GM12875 (cell line): ENCODE measurements around the gene UCHL5.

Source experiments
- H3K4me3 ChIP-seq: one replicate; pipeline ENCODE4 v1.5.1; 2011; ENCODE audit warnings: low read depth, low read length, control low read depth
- TF ChIP-seq, protein P1 (sequence below): IDR thresholded peaks from 2 replicates; pipeline ENCODE4 v1.5.1; 2011; ENCODE audit warnings: low read depth, mild to moderate bottlenecking, control low read depth, inconsistent platforms, low read length, moderate library complexity, borderline replicate concordance; ENCODE audit not compliant: insufficient read depth

Gene UCHL5

DNA sequence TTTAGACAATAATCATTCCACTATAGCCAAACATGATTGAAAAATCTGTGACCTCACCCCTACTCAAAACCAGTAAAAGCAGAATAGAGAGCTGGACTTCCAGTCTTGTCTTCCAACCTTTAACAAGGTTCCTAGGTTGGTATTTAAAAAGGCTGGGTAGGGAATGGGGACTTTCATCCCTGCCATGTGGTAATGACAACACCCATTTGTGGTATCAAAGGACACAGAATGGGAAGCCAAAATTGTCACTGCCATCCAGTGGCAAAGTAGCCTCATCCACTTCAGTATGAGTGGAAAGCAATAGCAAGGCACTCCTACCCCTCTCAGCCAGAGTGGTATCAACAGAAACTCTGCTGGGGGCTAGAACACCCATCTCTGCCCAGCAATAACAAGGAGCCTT is 33.9 kb downstream of the UCHL5 start:
- TF ChIP-seq, protein P1, sequence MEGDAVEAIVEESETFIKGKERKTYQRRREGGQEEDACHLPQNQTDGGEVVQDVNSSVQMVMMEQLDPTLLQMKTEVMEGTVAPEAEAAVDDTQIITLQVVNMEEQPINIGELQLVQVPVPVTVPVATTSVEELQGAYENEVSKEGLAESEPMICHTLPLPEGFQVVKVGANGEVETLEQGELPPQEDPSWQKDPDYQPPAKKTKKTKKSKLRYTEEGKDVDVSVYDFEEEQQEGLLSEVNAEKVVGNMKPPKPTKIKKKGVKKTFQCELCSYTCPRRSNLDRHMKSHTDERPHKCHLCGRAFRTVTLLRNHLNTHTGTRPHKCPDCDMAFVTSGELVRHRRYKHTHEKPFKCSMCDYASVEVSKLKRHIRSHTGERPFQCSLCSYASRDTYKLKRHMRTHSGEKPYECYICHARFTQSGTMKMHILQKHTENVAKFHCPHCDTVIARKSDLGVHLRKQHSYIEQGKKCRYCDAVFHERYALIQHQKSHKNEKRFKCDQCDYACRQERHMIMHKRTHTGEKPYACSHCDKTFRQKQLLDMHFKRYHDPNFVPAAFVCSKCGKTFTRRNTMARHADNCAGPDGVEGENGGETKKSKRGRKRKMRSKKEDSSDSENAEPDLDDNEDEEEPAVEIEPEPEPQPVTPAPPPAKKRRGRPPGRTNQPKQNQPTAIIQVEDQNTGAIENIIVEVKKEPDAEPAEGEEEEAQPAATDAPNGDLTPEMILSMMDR = no peak
- H3K4me3 ChIP-seq = no peak overlapping the region

DNA sequence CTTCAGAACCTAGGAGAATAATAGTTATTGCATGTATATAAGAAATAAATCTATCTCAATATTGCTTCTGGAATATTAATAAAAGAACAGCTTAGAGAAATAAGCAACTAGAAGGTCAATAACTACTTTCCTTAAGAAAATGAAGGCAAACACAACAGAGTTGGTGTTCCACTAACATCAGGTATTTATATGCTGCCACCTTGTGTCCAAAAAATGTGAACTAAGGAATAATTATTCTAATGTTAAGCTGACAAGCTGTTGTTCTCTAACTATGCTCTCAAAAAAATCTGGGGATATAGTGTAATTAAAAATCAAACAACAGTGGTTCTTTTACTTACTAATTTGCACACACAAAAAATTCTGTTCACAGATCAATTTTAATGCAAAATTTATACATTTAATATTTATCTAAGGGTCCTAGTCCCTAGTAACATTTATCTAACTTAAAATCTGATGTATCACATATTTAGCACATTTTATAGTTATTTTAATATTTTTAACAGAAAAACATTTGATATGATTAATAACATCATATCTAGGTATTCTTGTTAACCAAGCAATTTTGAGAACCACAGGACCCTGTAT is 39.6 kb downstream of the UCHL5 start:
- TF ChIP-seq, protein P1 = no peak
- no peak overlapping the region for H3K4me3 ChIP-seq

DNA sequence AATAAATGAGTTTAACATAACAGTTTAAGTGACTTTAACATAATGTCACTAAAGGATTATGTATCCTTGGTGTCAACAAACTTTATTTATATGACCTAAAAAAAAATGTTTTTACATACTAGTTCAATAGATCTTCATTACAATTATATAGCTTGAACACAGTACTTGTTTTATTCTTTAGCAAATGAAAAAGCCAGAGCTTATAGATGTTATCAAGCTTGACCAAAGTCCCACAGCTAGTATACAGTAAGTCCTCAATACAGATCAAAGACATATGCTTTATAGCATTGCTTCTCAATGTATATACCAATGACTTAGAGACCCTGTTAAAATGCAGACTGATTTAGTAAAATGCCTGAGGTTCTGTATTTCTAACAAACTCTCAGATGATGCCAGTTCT is 42.4 kb downstream of the UCHL5 start:
- TF ChIP-seq, protein P1 = no peak
- H3K4me3 ChIP-seq = no peak overlapping the region

DNA sequence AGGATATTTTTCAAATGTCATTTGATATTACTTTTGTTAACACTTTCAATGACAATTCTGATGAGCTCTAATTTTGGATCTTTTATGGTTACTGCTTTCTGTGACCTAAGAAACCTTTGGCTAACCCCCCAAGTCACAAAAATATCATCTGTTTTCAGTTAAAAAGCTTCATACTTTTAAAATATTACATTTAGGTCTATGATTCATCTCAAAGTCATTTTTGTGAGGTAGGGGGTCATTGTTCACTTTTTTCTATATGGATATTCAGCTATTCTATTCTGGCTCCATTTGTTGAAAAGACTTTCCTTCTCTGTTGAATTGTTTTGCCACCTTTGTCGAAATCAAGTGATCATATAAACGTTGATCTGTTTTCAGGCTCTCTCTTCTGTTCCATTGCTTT is 44.8 kb downstream of the UCHL5 start:
- TF ChIP-seq, protein P1 = no peak
- no peak overlapping the region for H3K4me3 ChIP-seq

DNA sequence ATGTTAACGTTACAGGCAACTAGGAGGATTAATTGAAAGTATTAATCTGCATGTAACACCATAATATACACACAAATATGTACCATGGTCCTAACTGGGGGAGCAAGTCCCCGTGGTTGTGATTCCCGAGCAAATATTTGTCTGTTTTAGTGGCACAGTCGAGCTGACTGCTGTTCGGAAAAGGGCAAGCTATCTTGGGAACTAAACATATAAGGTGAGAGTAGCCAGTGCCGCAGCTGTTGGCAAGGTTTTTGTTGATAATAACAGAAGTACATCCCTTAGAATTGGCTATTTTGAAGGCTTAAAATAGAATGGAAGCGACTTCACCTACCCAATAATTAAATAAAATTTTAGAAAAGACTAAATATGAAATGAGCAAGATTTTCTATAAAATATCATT is 45.5 kb downstream of the UCHL5 start:
- no peak overlapping the region for H3K4me3 ChIP-seq
- TF ChIP-seq, protein P1 = no peak

DNA sequence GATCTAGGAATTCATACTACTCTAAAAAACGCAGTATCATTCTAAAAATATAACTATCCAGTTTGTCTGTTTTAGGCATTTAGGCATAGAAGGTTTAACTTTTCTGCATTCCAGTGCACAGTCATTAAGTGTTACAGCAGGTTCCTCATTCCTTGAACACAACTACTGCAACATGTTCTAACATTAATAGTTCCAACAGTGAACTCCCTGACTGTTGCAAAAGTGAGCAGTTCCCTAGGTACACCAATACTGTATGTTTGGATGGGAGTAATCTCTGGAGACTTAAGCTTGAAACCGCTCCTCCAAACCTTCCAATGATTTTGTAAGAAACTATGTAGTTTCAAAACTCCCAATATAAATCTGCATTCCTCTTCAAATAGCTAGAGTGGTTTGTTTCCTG is 46.2 kb downstream of the UCHL5 start:
- H3K4me3 ChIP-seq = no peak overlapping the region
- TF ChIP-seq, protein P1 = no peak

DNA sequence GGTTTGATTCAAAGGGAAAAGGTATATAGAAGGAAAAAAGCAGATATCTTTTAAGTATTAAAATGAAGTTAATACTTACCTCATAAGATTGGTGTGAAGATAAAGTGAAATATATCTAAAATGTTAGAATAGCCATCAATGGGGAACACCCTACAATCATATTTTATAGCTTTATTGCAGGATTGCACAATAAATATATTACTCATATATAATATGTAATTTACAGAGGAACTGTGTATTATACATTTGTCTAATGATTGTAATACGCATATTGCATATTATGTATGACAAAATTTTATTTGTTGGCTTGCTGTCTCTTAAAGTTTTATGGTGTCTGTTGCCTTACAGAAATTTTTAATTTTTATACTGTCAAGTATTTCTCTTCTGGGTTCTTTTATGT is 47.8 kb downstream of the UCHL5 start:
- no peak overlapping the region for H3K4me3 ChIP-seq
- TF ChIP-seq, protein P1 = no peak
